HG03159 (cell line): ENCODE results near the gene PIGX.
"Not testable (repeated sequence)": the region's sequence is repeated elsewhere in the genome, so short reads cannot be mapped to it uniquely, and the experiment has no call there.

Experiments used
- ATAC-seq: cut with Tn5 transposase; IDR thresholded peaks from one replicate; pipeline ENCODE4 v1.9.1; 2021; ENCODE audit warnings: mild to moderate bottlenecking, moderate library complexity; ENCODE audit not compliant: unreplicated experiment

Gene PIGX

GRCh38 chr3:196700801-196701200, 11.4 kb upstream of the PIGX start:
- ATAC-seq = no peak

- no peak for ATAC-seq
Observed at GRCh38 chr3:196706327-196706726, 5.8 kb upstream of the PIGX start.

GRCh38 chr3:196706731-196707130, 5.4 kb upstream of the PIGX start:
- ATAC-seq = no peak

- no peak for ATAC-seq
Observed at GRCh38 chr3:196707566-196707965, 4.6 kb upstream of the PIGX start.

- ATAC-seq = no peak
Observed at GRCh38 chr3:196708467-196708866, 3.7 kb upstream of the PIGX start.

GRCh38 chr3:196712514-196713413, 587 bp downstream of the PIGX start:
- peak; percentile 51 for ATAC-seq

- ATAC-seq = not testable (repeated sequence)
Observed at GRCh38 chr3:196717162-196717561, 5.0 kb downstream of the PIGX start.

- no peak for ATAC-seq
Observed at GRCh38 chr3:196721097-196721496, 8.9 kb downstream of the PIGX start.

GRCh38 chr3:196726788-196727675, 14.9 kb downstream of the PIGX start:
- ATAC-seq = no peak

GRCh38 chr3:196735751-196736150, 23.6 kb downstream of the PIGX start:
- ATAC-seq = no peak

- no peak for ATAC-seq
Observed at GRCh38 chr3:196736670-196737374, 24.6 kb downstream of the PIGX start.

GRCh38 chr3:196737655-196738054, 25.5 kb downstream of the PIGX start:
- ATAC-seq = no peak

GRCh38 chr3:196739671-196740480, 27.7 kb downstream of the PIGX start, which contains the start of gene PAK2:
TSS of gene PAK2 (plus strand) at chr3:196739857. CDS start at chr3:196782647, 42,790 bp downstream.
- peak; percentile 86 for ATAC-seq

GRCh38 chr3:196740481-196741248, 28.5 kb downstream of the PIGX start:
- ATAC-seq = peak; percentile 15

- ATAC-seq = no peak
Observed at GRCh38 chr3:196741249-196741889, 29.2 kb downstream of the PIGX start.

- not testable (repeated sequence) for ATAC-seq
Observed at GRCh38 chr3:196743569-196743968, 31.4 kb downstream of the PIGX start.

- no peak for ATAC-seq
Observed at GRCh38 chr3:196749125-196749524, 36.9 kb downstream of the PIGX start.

GRCh38 chr3:196753201-196753600, 41.0 kb downstream of the PIGX start:
- ATAC-seq = no peak
